ENCODE data around the gene FAM117A.
A peak's percentile ranks its signal among the peaks of the same experiment; 100 is the strongest.
"Not testable (repeated sequence)": the region's sequence is repeated elsewhere in the genome, so short reads cannot be mapped to it uniquely, and the experiment has no call there.

The FAM117A gene

DNA sequence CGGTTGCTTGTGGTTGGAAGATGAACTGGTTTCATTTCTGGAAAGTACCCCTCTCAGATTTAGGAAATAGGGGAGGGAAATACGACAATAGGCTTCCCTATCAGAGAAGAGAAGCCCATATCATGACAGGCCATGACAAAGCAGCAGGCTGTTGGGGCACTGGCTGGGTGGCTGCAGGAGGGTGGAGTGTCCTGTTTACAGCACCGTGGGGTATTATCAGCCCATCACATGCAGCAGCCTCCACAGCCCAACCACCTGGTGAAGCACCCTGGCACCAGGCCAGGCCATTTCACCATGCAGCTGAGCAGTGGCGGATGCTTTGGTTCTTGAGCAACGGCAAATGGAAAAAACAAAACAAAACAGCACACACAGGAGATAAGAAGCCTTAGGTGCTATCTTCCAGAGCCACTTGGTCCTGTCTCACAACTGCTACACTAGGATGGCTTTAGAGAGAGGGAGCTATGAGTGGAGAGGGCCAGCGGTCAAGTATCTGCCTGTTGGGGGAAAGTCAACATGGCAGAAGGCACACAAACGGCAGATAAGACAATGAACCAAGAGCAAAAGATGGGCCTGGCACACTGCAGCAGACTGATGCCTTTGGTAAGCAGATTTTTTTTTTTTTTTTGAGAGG is 24.2 kb downstream of the FAM117A start:
- DNase-seq, result peak; percentile 71 to 88 (median 78)

DNA sequence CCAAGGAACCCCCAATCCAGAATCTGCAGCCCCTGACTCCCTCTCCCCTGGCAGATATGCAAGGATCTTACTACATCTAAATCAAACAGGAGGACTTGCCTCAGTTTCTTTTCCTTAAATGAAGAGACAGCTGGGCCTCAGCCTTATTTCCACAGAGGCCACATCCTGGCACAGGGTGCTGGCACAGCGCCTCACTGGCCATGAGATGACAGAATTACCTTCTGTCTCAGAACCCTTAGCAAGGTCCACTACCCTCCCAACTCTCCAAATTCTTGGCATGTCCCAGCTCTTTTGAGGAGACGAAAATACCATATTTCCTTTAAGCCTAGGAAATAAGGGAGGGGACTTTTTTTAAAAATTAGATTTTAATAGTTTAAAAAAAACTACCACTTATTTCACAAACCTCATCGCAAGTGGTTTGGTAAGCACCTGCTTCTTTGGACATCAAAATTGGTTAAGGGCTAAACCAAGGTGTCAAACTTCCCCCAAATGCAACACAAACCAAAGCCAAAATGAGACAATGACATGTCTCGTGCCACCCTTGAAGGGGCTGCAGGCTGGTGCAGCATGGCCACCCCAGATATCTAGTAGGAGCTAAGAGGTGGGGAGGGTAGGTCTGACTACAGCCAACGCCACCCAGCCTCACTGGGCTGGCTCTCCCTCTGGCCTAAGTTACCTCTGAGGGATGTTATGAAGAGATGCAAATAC is 25.3 kb downstream of the FAM117A start:
- no peak for DNase-seq

DNA sequence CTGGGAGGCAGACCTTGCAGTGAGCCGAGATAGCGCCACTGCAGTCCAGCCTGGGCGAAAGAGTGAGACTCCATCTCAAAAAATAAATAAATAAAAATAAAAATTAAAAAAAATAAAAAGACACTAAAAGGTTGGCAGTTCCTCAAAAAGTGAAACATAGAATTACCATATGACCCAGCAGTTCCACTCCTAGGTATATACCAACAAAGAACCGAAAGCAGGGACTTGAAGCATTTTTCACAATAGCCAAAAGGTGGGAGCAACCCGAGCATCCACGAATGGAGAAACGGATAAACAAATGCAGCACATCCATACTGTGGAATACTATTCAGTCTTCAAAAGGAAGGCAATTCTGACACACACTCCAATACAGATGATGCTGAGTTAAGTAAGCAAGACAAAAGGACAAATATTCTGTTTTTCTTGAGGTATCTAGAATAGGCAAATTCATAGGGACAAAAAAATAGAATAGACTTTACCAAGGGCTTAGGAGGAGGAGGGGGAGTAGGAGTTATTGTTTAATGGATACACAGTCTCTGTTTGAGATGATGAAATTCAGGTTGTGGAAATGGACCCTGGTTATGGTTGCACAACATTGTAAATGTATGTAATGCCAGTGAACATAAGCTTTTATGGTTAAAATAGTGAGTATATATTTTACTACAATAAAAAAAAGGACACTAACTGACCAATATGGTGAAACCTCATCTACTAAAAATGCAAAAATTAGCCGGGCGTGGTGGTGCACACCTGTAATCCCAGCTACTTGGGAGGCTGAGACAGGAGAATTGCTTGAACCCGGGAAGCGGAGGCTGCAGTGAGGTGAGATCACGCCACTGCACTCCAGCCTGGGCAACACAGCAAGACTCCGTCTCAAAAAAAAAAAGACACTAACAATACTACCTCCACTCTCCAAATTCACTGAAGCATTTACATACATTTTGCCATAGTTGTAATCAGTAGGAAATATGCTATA is 29.1 kb downstream of the FAM117A start:
- no peak for DNase-seq

DNA sequence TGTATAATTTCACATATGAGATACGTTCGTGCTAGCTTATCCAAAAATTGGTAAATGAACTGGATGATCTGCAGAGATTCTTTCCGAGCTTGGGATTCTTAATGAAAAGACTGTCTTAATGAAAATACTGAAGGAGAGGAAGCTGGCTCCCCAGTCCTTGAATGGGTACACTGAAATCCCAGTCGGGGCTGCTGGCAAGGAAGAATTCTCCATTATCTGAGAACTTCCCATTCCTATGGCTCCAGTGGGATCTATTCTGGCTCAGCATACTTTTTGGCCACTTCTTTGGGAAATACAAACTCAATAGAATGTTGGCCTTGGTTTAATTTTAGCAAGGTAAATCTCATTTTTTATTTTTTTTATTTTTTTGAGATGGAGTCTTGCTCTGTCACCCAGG is 32.5 kb downstream of the FAM117A start:
- no peak for DNase-seq

DNA sequence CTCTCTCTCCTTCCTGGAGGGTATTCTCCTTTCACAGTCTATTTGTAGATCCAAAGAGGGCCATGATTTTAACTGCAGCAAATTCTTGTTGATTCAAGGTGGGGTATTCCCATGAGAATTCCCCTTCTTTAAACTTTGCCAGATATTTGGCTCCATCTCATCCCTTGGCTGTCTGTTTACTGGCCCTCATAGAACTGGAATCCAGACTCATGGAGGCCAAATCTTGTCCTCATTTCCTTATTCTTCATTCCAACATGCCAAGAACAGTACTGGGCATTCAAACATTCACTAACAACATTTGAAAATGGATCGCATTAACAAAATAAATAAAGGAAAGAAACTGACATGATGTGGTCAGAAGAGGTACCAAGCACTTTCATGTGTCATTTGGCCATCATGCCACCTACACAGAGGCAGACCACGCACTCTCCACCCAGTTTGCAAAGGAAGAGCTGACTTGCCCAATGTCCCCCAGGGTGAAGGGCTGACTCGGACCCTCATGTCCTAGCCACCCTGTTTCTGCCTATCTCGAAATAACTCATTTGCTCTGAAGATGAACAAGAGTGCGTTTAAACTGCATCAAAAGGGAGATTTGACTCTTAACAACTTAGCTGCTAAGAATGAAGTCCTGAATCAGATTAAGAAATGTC is 33.0 kb downstream of the FAM117A start:
- DNase-seq, result no peak

DNA sequence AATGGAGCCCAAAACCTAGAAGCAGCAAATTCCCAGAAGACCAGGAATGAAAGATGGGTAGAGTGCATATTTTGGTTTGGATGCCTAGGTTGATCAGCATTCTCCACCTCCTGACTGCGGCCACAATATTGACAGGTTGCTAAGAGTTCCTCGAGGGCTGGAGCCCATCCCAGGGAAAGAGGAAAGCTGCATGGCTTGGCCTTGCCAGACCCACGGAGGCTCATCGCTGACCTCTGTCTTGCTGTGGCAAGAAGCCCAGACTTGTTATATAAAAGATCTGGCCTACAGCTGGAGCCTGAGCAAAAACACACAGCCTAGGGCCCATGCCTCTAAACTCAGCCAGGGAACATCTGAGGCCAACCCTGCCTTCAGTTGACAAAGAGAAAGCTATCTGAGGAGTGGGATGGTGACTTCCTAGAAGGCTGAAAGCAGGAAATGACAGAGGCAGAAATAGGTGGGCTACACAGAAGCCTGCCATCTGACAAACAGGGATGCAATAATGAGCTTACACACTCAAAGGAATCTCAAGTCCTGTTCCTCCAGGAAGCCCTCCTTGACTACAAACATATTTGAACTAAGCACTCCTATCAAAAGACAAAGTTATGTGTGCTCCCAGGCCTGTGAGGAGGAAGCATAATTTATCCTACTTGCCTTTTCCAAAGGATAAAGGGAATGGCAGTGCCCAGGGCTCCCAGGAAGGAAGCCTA is 33.7 kb downstream of the FAM117A start:
- no peak for DNase-seq

DNA sequence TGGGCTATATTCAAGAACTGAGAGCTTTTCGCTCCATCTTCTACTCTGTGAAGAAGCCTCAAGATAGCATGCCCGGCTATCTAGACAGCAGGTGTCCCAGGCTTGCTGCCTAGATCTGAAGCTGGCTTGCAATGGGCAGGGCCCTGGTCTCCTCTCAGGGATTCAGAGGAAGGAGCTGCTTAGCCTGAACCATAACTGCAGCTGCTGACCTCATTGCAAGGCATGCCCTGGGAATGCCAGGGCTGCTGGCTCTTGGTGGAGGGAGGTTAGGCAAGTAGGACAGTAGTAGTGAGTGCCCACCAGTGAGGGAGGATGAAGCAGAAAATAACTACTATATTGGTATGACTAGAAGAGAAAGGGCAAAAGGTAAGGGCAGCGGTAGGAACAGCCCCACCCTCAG is 34.9 kb downstream of the FAM117A start:
- DNase-seq, result no peak

DNA sequence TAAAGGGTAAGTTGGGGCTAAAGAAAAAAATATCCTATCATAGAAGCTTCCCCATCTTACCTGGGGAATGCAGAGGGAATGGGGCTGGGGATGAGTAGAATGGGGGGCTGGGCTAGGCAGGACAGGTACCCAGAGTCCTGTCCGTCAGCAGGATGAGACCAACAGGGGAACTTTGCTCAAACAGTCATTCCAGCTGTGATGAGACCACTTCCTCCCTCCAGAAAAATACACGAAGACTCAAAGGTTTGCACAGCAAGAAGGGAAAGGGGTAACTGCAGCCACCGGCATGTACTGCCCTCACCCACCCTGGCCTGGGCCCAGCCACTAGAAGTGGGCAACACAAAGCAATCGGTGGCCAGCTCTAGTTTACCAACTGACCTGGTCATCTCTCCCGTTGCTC is 35.5 kb downstream of the FAM117A start:
- peak in 1 of 4 experiments; percentile 12 for DNase-seq

DNA sequence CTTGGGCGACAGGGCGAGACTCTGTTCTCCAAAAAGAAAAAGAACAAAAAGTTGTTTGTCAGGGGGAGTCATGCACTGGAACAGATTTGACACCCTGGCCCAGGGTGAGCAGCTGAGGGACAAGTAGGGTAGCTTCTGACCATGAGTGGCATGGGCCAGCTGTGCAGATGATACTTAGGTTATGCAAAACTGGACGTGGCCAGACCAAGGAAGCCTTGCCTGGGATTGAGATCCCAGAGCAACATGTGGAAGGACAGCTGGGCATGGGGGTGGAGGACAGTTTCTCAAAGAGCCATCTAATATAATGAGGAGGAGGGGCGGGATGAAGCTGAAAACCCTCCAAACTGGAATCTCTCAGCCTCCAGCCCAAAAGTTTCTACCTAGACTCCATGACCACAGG is 36.6 kb downstream of the FAM117A start:
- no peak for DNase-seq

DNA sequence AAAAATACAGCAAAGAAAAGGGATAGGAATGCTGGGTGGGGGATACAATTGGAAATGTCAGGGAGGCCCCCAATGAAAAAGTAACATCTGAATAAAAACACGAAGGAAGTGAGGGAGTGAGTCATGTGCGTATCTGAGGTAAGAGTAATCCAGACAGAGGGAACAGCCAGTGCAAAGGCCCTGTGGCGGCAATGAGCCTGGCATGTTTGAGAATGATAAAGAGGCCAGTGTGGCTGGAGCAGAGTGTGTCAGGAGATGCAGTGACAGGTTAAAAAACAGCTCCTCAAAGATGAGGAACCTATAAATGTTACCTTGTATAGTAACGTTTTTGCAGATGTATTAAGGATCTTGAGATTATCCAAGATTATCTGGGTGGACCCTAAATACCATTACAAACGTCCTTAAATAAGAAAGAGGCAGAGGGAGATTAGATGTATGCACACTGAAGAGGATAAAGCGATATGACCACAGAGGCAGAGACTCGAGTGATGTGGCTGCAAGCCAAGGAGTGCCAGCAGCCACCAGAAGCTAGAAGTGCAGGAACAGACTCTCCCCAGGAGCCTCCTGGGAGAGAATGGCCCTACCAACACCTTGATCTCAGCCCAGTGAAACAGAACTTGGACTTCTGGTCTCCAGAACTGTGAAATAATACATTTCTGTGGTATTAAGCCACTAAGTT is 38.3 kb downstream of the FAM117A start:
- DNase-seq, result no peak

DNA sequence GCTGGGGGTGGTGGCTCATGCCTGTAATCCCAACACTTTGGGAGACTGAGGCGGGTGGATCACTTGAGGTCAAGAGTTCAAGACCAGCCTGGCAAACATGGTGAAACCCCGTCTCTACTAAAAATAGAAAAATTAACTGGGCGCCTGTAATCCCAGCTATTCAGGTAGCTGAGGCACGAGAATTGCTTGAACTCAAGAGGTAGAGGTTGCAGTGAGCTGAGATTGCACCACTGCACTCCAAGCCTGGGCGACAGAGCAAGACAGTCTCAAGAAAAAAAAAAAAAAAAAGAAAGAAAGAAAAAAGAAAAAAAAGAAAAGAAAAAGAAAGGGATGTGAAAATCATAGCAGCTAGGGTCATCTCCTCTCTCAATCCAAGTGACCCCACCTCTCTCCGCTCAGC is 39.4 kb downstream of the FAM117A start:
- DNase-seq, result not testable (repeated sequence)

DNA sequence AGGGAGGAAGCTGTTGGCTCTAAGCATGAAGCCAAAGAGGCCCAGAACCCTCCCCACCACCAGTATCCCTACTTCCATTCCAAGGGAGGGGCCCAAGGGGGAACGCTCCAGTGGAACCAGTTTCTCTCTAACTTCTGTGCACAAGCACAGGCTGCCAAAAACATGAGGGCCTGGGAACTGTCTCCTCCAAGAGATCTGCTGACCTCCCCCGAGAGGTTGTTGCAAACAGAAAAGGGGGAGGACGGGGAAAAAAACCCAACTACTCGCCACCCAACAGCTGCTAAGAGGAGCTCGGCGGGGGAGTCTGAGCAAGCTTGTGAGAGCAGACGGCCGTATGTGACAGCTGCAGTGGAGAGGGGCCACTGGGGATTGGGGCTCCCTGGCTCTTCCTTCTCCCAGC is 40.5 kb downstream of the FAM117A start:
- DNase-seq, result no peak

DNA sequence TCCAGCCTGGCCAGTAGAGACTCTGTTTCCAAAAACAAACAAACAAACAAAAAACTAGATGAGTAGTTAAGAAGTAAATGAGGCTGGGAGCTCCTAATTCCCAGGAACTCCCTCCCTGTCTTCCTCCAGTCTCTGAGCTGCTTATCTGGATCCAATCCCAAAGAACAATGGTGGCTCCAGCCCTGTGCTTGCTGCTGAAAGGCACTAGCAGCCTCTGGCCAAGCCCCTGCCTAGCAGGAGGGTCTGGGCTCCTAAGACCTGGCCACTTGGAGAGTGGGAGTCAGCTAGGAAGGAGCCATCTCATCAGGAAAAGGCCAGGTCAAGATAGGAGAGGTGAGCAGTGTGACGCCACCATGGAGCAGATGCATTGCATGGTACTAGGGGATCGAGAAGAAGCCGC is 41.9 kb downstream of the FAM117A start:
- DNase-seq, result no peak

DNA sequence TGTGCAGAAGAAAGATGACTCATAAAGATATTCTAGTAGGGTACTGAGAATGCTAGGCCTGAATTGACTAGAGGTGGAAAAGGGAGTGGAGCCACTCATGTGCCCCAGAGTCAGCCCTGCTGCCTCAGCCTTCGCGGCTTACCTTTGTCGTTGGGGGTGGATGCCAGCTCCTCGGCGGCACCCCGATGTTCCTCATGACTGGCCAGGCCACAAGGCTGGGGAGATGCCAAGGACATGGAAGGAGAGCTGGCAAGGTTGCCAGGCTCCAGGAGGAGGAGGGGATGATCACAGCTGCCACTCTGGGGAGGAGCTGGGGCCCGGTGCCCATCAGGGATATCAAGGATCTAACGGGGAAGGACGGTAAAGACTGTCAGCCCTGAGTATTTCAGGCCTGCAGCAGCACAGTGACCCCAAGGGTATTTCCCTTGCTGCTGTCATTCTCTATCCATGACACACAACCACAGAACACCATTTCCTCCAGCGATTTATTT is 46.5 kb downstream of the FAM117A start:
- no peak for DNase-seq

DNA sequence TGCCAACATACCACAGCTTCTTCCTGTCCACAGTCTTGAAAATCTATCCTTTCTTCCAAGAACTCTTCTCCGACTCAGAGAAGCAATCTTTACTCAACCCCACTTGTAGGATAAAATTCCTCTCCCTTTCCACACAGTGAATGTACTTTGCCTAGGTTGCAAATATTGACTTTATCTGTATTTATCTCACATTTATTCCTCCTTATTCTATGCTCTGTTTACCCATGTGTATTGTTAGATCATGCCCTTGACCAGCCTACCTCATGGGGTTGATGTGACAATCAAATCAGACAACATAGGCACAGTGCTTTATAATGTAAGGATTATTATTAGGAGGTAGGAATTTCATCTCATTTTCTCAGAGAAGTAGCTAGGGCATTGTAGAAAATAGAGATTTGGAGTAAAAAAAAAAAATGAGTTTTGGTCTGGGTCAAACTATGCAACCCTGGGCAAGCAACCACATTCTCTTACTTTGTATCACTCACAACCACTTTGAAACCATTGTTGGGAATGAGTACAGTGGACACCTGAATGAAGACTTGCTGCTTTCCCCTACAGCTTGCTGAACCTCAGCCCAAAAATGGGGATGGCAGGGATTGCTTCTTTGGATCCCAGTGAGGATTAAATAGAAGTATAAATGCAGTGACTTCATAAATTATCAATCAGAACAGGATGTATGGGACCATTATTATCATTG is 47.1 kb downstream of the FAM117A start:
- DNase-seq, result no peak

DNA sequence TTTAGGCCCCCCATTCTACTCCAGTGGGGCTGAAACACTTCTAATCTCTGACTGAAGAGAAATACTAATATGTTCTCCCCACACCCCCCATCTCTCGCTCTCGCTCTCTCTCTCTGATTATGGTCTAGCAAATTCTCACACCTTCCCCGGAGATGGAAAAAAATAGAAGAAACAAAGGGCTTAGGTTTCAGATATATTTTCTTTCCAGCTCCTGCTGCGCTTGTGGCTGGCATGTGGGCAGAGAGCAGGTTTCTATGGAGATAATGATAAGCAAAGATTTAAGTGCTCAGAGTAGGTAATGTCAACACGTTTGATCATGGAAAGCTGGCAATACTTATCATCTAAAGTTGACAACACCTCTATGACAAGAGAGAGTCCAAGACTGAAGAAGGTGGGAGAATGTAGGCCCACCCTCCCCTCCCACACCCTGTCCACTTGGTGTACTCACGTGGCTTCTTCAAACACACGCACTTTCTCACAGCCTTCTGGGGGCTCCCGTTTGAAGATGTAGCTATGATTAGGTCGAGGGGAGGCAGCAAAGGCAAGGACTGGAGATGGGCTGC is 48.1 kb downstream of the FAM117A start:
- no peak for DNase-seq

DNA sequence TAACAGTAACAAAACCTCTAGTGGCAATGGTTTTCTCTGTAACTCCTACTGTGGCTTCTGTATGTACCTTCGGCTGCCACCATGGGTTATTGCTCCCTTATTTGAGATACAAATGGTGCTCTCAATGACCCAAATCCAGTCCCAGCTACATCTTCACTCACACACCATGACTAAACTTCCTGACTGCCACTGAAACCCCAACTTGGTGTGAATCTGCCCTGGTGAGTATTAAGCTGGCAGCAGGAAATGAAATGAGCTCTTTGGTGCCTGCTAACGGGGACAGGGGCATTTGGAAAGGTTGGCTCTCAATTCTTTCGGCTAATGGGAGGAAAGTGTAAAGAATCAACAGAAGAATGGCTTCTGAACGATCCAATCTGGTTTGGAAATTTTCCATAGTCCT is 48.7 kb downstream of the FAM117A start:
- no peak for DNase-seq

DNA sequence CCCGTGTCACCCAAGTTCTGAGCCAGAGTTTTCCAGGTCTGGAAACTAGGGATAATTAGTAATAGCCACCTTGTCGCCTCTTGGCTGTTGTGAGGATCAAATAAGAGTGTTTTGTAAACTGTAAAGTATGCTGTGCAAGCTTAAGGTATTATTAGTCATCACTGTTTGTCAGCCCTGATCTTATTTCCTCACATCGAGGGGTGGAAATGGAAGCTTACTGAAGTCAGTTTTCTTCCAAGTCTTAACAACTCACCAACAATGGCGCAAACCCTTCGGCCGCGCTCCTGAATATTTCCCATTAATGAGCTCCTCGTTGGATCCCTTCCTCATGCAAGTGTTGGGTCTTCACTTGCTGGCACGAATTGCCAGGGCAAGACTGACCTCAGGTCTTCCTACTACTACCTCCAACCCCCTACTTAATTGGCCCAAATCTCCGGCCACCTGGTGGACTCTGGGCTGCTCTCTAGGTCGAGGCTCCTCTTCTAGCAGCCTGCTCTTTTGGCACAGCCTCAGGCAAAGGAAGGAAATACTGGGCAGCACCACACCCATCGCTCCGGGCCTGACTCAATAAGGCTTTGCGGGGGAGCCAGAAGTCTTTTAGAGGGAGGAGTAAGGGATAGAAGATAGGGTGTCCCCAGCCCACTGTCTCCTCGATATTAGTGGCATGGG is 55.3 kb downstream of the FAM117A start:
- DNase-seq, result peak in 2 of 4 experiments; percentile 16 to 26

DNA sequence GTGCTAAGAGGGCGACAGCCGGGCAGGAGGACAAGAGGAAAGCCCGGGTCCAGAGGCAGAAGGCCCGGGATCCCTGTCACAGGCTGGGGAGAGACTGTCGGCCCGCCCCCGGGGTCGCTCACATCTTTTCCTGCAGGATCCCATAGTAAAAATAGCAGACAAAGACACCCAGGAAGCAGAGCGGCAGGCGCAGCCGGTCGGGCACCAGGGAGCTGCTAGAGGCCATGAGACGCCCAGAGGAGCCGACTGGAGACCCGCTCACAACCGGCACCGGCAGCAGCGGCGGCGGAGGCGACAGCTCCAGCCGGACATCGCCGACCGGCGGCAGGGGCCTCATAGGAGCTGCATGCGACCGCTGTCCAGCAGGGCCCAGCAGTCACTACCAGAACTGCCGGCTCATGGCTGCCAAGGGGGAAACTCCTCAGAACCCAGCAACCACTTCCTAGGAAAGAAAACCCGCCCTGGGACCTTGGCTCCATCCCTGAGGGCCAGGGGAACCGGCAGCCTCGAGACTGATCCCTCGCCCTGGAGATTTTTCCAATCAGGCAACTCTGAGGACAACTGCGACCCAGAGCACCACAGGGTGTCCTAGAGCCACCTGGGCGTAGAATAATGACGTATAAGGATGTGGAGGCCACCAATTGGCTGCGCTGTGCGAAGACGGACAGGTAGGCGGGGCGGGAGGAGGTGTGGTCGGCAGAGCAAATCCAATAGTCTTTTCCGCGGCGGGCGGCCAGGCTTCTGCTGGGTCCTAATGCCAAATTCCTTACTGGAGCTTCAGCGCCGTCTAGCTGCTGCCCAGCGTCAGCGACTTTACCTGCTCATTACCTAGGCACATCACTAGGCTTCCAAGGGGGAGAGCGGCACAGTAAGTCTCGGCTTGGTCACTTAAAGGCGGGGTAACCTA is 56.1 kb downstream of the FAM117A start, which contains the start of gene SLC35B1:
Gene SLC35B1 (minus strand): TSS at position 357 of the 907 bp plus-strand sequence. CDS start 131 bp downstream, at position 226.
- peak; percentile 99 for DNase-seq

Data from suppressor macrophage (primary cell).